CD14-positive monocyte (primary cell): ENCODE data around the gene DNAI1. TPM values are rescaled to one million over a fixed set of nuclear protein-coding genes. Genes with fewer than 3 reads are reported as not detected.

Experiments
- DNase-seq, 3 donors: peaks; one replicate each; pipeline ENCODE4 v3.0.0-alpha.2; 2011 to 2022
- H2AFZ ChIP-seq: 2 replicates; pipeline ENCODE4 v1.6.0; 2012; ENCODE audit warnings: mild to moderate bottlenecking, low read depth, low read length, inconsistent platforms; ENCODE audit not compliant: insufficient read depth, poor library complexity, severe bottlenecking
- H3K27ac ChIP-seq, 2 donors: 1 replicate in 1 of 2; 2 replicates in 1 of 2; pipeline ENCODE4 v1.5.1; 2012 to 2013; ENCODE audit warnings: low read length in 2 of 2, control low read depth in 1 of 2, inconsistent platforms in 1 of 2, low read depth in 1 of 2, mild to moderate bottlenecking in 1 of 2
- H3K27me3 ChIP-seq, 2 donors: one replicate each; pipeline versions ENCODE4 v1.6.0 to v1.6.1; 2011 to 2013; ENCODE audit warnings: low read length in 2 of 2; ENCODE audit not compliant: control insufficient read depth in 2 of 2, insufficient read depth in 2 of 2
- H3K36me3 ChIP-seq, 2 donors: replicated peaks in 1 of 2; 1 replicate in 1 of 2; 2 replicates in 1 of 2; pipeline versions ENCODE4 v1.5.1 to v1.6.1; 2012 to 2013; ENCODE audit warnings: low read length in 2 of 2, control low read depth in 1 of 2, inconsistent platforms in 1 of 2, mild to moderate bottlenecking in 1 of 2; ENCODE audit not compliant: insufficient read depth in 2 of 2, control insufficient read depth in 1 of 2
- H3K4me1 ChIP-seq, 2 donors: 1 replicate in 1 of 2; 2 replicates in 1 of 2; pipeline versions ENCODE4 v1.5.1 to v1.6.1; 2012 to 2013; ENCODE audit warnings: low read length in 2 of 2, control low read depth in 1 of 2, inconsistent platforms in 1 of 2, mild to moderate bottlenecking in 1 of 2, moderate library complexity in 1 of 2; ENCODE audit not compliant: insufficient read depth in 2 of 2, control insufficient read depth in 1 of 2
- H3K4me2 ChIP-seq: replicated peaks from 2 replicates; pipeline ENCODE3; 2012; ENCODE audit warnings: low read length, moderate library complexity, mild to moderate bottlenecking; ENCODE audit not compliant: poor library complexity, severe bottlenecking; ENCODE audit errors: extremely low read depth
- H3K4me3 ChIP-seq, 3 experiments: fragments of 200-600 bp in 1 of 3; sonication (generic) in 1 of 3; replicated peaks in 1 of 3; 1 replicate in 2 of 3; 2 replicates in 1 of 3; pipeline ENCODE4 v1.5.1; 2011 to 2013; ENCODE audit warnings: low read length in 3 of 3, mild to moderate bottlenecking in 3 of 3, control low read depth in 2 of 3, low read depth in 2 of 3, inconsistent platforms in 1 of 3, moderate library complexity in 1 of 3
- H3K79me2 ChIP-seq: 2 replicates; pipeline ENCODE4 v1.6.0; 2012; ENCODE audit warnings: mild to moderate bottlenecking, control low read depth, inconsistent platforms, low read length, moderate library complexity; ENCODE audit not compliant: insufficient read depth
- H3K9ac ChIP-seq: 2 replicates; pipeline ENCODE4 v1.6.0; 2017; ENCODE audit warnings: low read length, mild to moderate bottlenecking; ENCODE audit not compliant: insufficient read depth, poor library complexity, severe bottlenecking
- H3K9me3 ChIP-seq, 2 donors: replicated peaks in 1 of 2; 1 replicate in 1 of 2; 2 replicates in 1 of 2; pipeline versions ENCODE4 v1.5.1 to v1.6.1; 2012 to 2013; ENCODE audit warnings: low read length in 2 of 2, control low read depth in 1 of 2; ENCODE audit not compliant: control insufficient read depth in 1 of 2, insufficient read depth in 1 of 2
- H4K20me1 ChIP-seq: 2 replicates; pipeline ENCODE4 v1.6.0; 2012; ENCODE audit warnings: mild to moderate bottlenecking, low read length, control low read depth, moderate library complexity; ENCODE audit not compliant: insufficient read depth
- H3K27ac Mint-ChIP-seq, 7 donors: one replicate each; pipeline ENCODE4 v1.8.0; 2020; ENCODE audit warnings: mild to moderate bottlenecking in 7 of 7, mixed read lengths in 7 of 7, moderate library complexity in 6 of 7, inconsistent platforms in 2 of 7
- H3K27me3 Mint-ChIP-seq, 3 donors: one replicate each; pipeline ENCODE4 v1.8.0; 2021 to 2022; ENCODE audit warnings: low read depth in 3 of 3, mild to moderate bottlenecking in 3 of 3, mixed read lengths in 3 of 3, moderate library complexity in 3 of 3, inconsistent platforms in 1 of 3
- H3K36me3 Mint-ChIP-seq, 2 donors: one replicate each; pipeline ENCODE4 v1.8.0; 2020; ENCODE audit warnings: mixed read lengths in 2 of 2, inconsistent platforms in 1 of 2, mild to moderate bottlenecking in 1 of 2
- H3K4me1 Mint-ChIP-seq: one replicate; pipeline ENCODE4 v1.8.0; 2020; ENCODE audit warnings: mild to moderate bottlenecking, mixed read lengths
- H3K4me3 Mint-ChIP-seq, 2 donors: one replicate each; pipeline ENCODE4 v1.8.0; 2020; ENCODE audit warnings: mild to moderate bottlenecking in 2 of 2, mixed read lengths in 2 of 2, moderate library complexity in 1 of 2
- H3K9me3 Mint-ChIP-seq, 7 donors: one replicate each; pipeline ENCODE4 v1.8.0; 2020 to 2022; ENCODE audit warnings: mixed read lengths in 7 of 7, mild to moderate bottlenecking in 6 of 7, moderate library complexity in 6 of 7, inconsistent platforms in 2 of 7
- CTCF ChIP-seq: fragments of 200-600 bp; IDR thresholded peaks from one replicate; pipeline ENCODE4 v1.8.0; 2022; ENCODE audit warnings: antibody characterized with exemption, mild to moderate bottlenecking
- WGBS: methylation state at CpG from one replicate; pipeline ENCODE4 v1.1.5; 2013; ENCODE audit warnings: missing lambda C conversion rate; ENCODE audit not compliant: insufficient coverage; 5-methylcytosine and 5-hydroxymethylcytosine counted together
- intact Hi-C, 2 donors: fragments of 100-400 bp; cut with micrococcal nuclease; formaldehyde crosslinking; loops; one replicate each; pipeline versions ENCODE4 v1.15.0 to v1.15.1; 2023
- polyA plus RNA-seq, 3 donors: library from polyadenylated mRNA; depleted of rRNA in 1 of 3; unstranded in 2 of 3; stranded (reverse) in 1 of 3; fragments of 300-500 nt in 2 of 3; fragments of >200 nt in 1 of 3; fragmentation: Illumina TruSeq in 2 of 3; gene quantifications; 1 replicate in 2 of 3; 2 replicates in 1 of 3; pipeline ENCODE4 v1.2.3, GENCODE V29; 2012 to 2021

The DNAI1 gene
- polyA plus RNA-seq, 3 donors: not detected

DNA sequence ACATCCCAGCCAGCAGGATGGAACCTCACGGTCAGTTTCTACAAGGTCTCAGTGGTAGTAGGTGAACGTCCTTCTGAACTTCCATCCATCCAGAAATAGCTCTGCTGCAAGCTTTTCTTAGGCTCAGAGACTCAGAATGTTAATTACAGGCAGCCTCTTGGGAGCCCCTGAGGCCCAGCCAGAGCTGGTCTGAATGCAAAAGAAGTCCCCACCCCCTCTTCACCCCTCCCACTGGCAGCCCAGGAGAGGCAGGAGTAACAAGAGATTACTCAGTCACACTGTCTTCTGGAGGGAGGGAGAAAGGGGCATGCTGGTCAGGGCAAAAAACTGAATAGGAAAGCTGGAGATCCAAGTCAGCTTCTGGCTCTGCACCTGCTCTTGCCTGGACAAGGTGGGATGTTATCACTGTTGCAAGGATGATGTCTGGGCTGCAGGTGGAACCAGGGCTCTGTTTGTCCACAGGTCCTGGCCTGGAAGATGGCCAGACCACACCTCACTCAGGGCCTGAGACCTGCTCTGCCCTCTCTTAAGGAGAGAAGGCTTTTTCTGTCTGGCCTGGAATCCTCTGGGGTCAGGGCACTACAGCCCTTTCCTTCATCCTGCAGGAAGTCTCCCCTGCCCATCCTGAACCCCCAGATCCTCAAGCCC is 55.1 kb downstream of the DNAI1 start:
- Histone ChIP-seq H3K4me2 (no peak overlapping the region), H3K36me3 (no peaks in the 10 kb centered on the region), H2AFZ (no peak overlapping the region), H3K27ac (no peak overlapping the region), H3K79me2 (no peaks in the 10 kb centered on the region), H3K9me3 (no peaks in the 10 kb centered on the region), H4K20me1 (no peaks in the 10 kb centered on the region), H3K4me3 (no peak overlapping the region), H3K27me3 (no peaks in the 10 kb centered on the region), H3K9ac (no peak overlapping the region), H3K4me1 (peaks cover 13 to 15% of the 10 kb centered on the region in 2 donors)
- Mint-ChIP-seq H3K27me3 (peaks cover 2 to 14% (median 7%) of the 10 kb centered on the region in 3 donors), H3K36me3 (no peaks in the 10 kb centered on the region), H3K4me1 (peaks cover 14% of the 10 kb centered on the region), H3K27ac (no peak overlapping the region), H3K9me3 (no peaks in the 10 kb centered on the region), H3K4me3 (no peak overlapping the region)
- no peak for DNase-seq
- 100% methylated on average over 2 of the region's 2 CpGs for WGBS
- no peak for TF ChIP-seq CTCF
- intact Hi-C loops: no loop called here

DNA sequence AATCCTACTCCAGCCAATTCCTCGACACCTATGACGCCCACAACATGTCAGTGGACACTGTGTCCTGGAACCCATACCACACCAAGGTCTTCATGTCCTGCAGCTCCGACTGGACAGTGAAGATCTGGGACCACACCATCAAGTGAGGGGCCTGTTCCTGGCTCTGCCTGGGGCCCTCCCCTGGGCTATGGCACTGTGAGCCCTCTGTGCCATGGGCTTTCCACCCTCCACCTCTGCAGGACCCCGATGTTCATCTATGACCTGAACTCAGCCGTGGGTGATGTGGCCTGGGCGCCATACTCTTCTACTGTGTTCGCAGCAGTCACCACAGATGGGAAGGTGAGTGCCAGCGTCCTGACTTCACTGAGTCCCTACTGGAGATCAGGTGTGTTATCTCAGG is 55.8 kb downstream of the DNAI1 start:
- H3K27me3 ChIP-seq: no peaks in the 10 kb centered on the region
- H3K9ac ChIP-seq: no peak overlapping the region
- no peaks in the 10 kb centered on the region for H3K79me2 ChIP-seq
- Mint-ChIP-seq H3K9me3 (no peaks in the 10 kb centered on the region), H3K36me3 (no peaks in the 10 kb centered on the region), H3K27me3 (peaks cover 1 to 13% (median 5%) of the 10 kb centered on the region in 3 donors), H3K4me3 (no peak overlapping the region), H3K4me1 (peaks cover 20% of the 10 kb centered on the region), H3K27ac (no peak overlapping the region)
- no peak overlapping the region for H3K4me3 ChIP-seq
- H2AFZ ChIP-seq: no peak overlapping the region
- peaks cover 20 to 23% of the 10 kb centered on the region in 2 donors for H3K4me1 ChIP-seq
- H3K27ac ChIP-seq: no peak overlapping the region
- H3K4me2 ChIP-seq: no peak overlapping the region
- DNase-seq: no peak
- whole genome bisulfite sequencing: 94% methylated on average over 8 of the region's 8 CpGs
- intact Hi-C loops: no loop called here
- no peaks in the 10 kb centered on the region for H3K9me3 ChIP-seq
- no peak for TF ChIP-seq CTCF
- H3K36me3 ChIP-seq: no peaks in the 10 kb centered on the region
- H4K20me1 ChIP-seq: no peaks in the 10 kb centered on the region
